Measurements from ENCODE around the gene FBXO42.

DNA sequence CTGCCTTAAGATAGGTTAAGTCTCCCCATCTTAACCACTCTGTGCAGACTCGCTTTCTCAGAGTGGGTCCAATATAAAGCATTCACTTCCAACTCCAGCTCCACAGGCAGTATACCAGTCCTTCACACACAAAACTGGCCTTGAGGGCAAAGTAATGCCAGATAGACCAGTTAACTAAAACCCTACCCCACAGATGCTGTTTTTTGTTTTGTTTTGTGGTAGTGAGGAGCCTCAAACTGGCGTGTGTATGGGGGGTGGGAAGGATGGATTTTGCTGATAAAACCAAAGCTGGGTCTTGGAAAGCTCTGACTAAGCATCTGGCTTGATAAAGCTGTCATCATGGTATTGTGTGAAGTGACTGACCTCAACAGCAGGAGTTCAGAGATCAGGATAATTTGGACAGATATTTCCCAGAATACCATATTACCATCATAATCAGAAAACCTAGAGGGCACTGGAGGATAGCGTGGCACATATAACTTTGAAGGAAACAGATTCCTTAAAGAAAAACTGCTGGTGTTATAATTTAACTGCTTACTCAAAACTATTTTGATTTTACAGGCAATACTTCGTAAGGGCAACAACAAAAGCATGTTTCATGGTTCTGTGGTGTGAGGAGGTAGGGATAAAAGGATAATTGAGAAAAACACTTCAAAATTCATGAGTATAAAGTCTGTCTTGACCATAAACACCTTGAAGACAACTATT is 85.7 kb downstream of the FBXO42 start:
- TF ChIP-seq BCL11A (IDR thresholded peaks at IDR 0.05; ENCODE audit: low read depth in 2 of 2, low read length in 2 of 2) (no peak), SP1 (IDR thresholded peaks at IDR 0.05; ENCODE audit: low read depth, low read length) (no peak), SRF (IDR thresholded peaks at IDR 0.05; ENCODE audit: low read depth, low read length) (no peak), RAD21 (IDR thresholded peaks at IDR 0.05 in 1 of 2, conservative IDR thresholded peaks at IDR 0.05 in 1 of 2; ENCODE audit: low read depth in 2 of 2, low read length in 2 of 2) (no peak), TCF12 (IDR thresholded peaks at IDR 0.05; ENCODE audit: low read depth, low read length) (no peak), SIX5 (IDR thresholded peaks at IDR 0.05; ENCODE audit: low read depth, low read length) (no peak), POLR2A (IDR thresholded peaks at IDR 0.05; ENCODE audit: control extremely low read depth in 1 of 2, low read depth in 2 of 2, low read length in 2 of 2) (no peak), TBP (IDR thresholded peaks at IDR 0.05; ENCODE audit: low read depth, low read length) (no peak)
- TF ChIP-seq, protein P1, sequence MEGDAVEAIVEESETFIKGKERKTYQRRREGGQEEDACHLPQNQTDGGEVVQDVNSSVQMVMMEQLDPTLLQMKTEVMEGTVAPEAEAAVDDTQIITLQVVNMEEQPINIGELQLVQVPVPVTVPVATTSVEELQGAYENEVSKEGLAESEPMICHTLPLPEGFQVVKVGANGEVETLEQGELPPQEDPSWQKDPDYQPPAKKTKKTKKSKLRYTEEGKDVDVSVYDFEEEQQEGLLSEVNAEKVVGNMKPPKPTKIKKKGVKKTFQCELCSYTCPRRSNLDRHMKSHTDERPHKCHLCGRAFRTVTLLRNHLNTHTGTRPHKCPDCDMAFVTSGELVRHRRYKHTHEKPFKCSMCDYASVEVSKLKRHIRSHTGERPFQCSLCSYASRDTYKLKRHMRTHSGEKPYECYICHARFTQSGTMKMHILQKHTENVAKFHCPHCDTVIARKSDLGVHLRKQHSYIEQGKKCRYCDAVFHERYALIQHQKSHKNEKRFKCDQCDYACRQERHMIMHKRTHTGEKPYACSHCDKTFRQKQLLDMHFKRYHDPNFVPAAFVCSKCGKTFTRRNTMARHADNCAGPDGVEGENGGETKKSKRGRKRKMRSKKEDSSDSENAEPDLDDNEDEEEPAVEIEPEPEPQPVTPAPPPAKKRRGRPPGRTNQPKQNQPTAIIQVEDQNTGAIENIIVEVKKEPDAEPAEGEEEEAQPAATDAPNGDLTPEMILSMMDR (IDR thresholded peaks at IDR 0.05; ENCODE audit: control extremely low read depth in 1 of 3, insufficient read depth in 1 of 3, low read depth in 1 of 3, low read length in 3 of 3), result no peak
- TF ChIP-seq, protein P2, sequence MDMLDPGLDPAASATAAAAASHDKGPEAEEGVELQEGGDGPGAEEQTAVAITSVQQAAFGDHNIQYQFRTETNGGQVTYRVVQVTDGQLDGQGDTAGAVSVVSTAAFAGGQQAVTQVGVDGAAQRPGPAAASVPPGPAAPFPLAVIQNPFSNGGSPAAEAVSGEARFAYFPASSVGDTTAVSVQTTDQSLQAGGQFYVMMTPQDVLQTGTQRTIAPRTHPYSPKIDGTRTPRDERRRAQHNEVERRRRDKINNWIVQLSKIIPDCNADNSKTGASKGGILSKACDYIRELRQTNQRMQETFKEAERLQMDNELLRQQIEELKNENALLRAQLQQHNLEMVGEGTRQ (IDR thresholded peaks at IDR 0.05; ENCODE audit: low read length), result no peak
